GM12875 (cell line): ENCODE data around the gene KCNT2.

Experiments used
- H3K4me3 ChIP-seq: one replicate; pipeline ENCODE4 v1.5.1; 2011; ENCODE audit warnings: low read depth, low read length, control low read depth
- CTCF ChIP-seq: IDR thresholded peaks from 2 replicates; pipeline ENCODE4 v1.5.1; 2011; ENCODE audit warnings: low read depth, mild to moderate bottlenecking, control low read depth, inconsistent platforms, low read length, moderate library complexity, borderline replicate concordance; ENCODE audit not compliant: insufficient read depth

The KCNT2 gene

GRCh38 chr1:196393742-196394141 lies 214.5 kb downstream of the KCNT2 start:
- no peak overlapping the region for H3K4me3 ChIP-seq
- TF ChIP-seq CTCF, result no peak

- no peak overlapping the region for H3K4me3 ChIP-seq
- TF ChIP-seq CTCF, result no peak
Observed at GRCh38 chr1:196393282-196393681, 215.0 kb downstream of the KCNT2 start.

- no peak for TF ChIP-seq CTCF
- H3K4me3 ChIP-seq, result no peak overlapping the region
Observed at GRCh38 chr1:196387766-196388165, 220.5 kb downstream of the KCNT2 start.

GRCh38 chr1:196385109-196385508 lies 223.1 kb downstream of the KCNT2 start:
- no peak overlapping the region for H3K4me3 ChIP-seq
- no peak for TF ChIP-seq CTCF

- H3K4me3 ChIP-seq, result no peak overlapping the region
- TF ChIP-seq CTCF, result no peak
Observed at GRCh38 chr1:196382383-196382782, 225.9 kb downstream of the KCNT2 start.

GRCh38 chr1:196381544-196381943 lies 226.7 kb downstream of the KCNT2 start:
- TF ChIP-seq CTCF, result no peak
- no peak overlapping the region for H3K4me3 ChIP-seq

GRCh38 chr1:196380316-196380715 lies 227.9 kb downstream of the KCNT2 start:
- no peak overlapping the region for H3K4me3 ChIP-seq
- no peak for TF ChIP-seq CTCF
